Body of pancreas (tissue), 4 donors: ENCODE measurements around the gene DLGAP1.

Experiments used
- CTCF ChIP-seq, 7 experiments: fragments of 450-650 bp in 4 of 7; fragments of 200-600 bp in 3 of 7; sonication (generic) in 3 of 7; IDR thresholded peaks; one replicate each; pipeline ENCODE4 v1.5.1; 2016 to 2019; ENCODE audit warnings: antibody characterized with exemption in 7 of 7
- POLR2A ChIP-seq, 3 donors: fragments of 450-650 bp; IDR thresholded peaks; one replicate each; pipeline ENCODE4 v1.6.1; 2016; ENCODE audit warnings: antibody characterized with exemption in 3 of 3, mild to moderate bottlenecking in 2 of 3

- TF ChIP-seq CTCF (IDR thresholded peaks at IDR 0.05) = no peak
- no peak for TF ChIP-seq POLR2A (IDR thresholded peaks at IDR 0.05)
Observed at GRCh38 chr18:4250141-4250540, 205.0 kb downstream of the DLGAP1 start.
